ENCODE measurements around the gene KCTD6. TPM values are rescaled to one million over a fixed set of nuclear protein-coding genes. Genes with fewer than 3 reads are reported as not detected.
"Not testable (repeated sequence)": the region's sequence is repeated elsewhere in the genome, so short reads cannot be mapped to it uniquely, and the experiment has no call there.

The KCTD6 gene
- total RNA-seq, 1 donor from 2014 or later = 11.9 TPM

DNA sequence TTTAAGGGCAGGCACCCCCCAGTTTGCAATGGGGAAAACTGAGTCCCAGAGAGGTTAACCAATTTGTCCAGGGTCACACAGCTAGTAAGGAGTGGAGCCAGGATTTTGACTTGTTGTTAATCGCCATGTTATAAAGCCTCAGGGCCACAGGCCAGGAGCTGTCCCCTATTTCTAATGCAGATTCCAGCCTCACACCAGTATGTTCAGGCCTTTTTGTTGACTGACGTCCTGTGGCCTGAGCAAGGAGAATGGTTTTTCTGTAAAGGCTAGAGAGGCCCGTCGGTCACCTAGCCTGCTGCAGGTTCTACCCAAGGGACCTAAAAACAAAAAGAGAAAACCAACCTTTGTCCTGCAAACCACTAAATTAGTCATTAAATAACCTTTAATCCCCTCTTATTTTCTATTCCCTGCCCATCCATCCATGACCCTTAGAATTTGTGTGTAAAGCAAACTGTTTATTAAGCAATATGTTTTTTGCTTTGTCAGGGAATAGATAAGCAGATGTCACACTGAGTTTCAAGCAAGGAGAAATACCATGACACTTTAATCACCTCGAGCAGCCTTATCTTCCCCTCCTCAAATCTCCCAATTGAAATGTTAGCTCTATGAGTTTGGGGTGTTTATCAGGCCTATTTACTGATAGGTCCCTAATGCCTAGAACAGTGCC is 31.0 kb downstream of the KCTD6 start:
- DNase-seq (ENCODE audit: low spot score) = no peak
- peaks cover 8% of the 10 kb centered on the region for H3K4me1 Mint-ChIP-seq (ENCODE audit: unreplicated experiment)
- TF ChIP-seq, protein P1, sequence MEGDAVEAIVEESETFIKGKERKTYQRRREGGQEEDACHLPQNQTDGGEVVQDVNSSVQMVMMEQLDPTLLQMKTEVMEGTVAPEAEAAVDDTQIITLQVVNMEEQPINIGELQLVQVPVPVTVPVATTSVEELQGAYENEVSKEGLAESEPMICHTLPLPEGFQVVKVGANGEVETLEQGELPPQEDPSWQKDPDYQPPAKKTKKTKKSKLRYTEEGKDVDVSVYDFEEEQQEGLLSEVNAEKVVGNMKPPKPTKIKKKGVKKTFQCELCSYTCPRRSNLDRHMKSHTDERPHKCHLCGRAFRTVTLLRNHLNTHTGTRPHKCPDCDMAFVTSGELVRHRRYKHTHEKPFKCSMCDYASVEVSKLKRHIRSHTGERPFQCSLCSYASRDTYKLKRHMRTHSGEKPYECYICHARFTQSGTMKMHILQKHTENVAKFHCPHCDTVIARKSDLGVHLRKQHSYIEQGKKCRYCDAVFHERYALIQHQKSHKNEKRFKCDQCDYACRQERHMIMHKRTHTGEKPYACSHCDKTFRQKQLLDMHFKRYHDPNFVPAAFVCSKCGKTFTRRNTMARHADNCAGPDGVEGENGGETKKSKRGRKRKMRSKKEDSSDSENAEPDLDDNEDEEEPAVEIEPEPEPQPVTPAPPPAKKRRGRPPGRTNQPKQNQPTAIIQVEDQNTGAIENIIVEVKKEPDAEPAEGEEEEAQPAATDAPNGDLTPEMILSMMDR (IDR thresholded peaks at IDR 0.05; ENCODE audit: unreplicated experiment) = no peak
- peaks cover 7% of the 10 kb centered on the region for H3K27me3 Mint-ChIP-seq (ENCODE audit: unreplicated experiment)
- H3K27ac Mint-ChIP-seq (ENCODE audit: unreplicated experiment) = no peak overlapping the region
- H3K4me3 Mint-ChIP-seq (ENCODE audit: unreplicated experiment) = no peak overlapping the region
- no peaks in the 10 kb centered on the region for H3K9me3 Mint-ChIP-seq (ENCODE audit: unreplicated experiment)
- H3K36me3 Mint-ChIP-seq (ENCODE audit: low read depth, unreplicated experiment) = peaks cover 4% of the 10 kb centered on the region

DNA sequence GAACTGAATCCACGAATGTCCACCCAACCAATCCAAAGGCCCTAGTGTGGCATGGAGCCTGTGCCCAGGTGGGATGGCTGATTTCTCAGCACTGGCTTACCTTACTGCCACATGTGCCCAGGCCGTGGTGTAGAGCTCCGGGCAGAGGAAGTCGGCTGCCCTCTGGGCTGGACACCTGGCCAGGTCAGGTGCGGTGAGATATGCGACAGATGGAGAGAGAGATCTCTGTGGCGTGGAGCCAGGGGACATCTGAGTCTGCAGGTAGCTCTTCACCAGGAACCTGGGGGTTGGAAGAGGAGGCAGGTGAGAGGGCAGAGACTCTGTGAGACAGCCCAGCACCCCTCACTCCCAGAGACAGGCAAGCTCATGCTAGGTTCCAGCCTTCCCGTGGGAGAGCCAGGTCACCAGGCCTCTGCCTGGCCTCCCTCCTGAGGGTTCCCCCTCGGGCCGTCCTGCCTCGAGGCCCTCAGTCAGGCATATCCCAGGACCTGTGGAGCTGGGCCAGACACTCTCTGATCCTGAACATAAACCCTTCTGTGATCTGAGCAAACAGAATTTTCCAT is 32.5 kb downstream of the KCTD6 start:
- Mint-ChIP-seq H3K36me3 (ENCODE audit: low read depth, unreplicated experiment) (peaks cover 4% of the 10 kb centered on the region), H3K27ac (ENCODE audit: unreplicated experiment) (no peak overlapping the region), H3K4me1 (ENCODE audit: unreplicated experiment) (peaks cover 15% of the 10 kb centered on the region), H3K9me3 (ENCODE audit: unreplicated experiment) (no peaks in the 10 kb centered on the region), H3K27me3 (ENCODE audit: unreplicated experiment) (peaks cover 4% of the 10 kb centered on the region), H3K4me3 (ENCODE audit: unreplicated experiment) (no peak overlapping the region)
- TF ChIP-seq, protein P1 (IDR thresholded peaks at IDR 0.05; ENCODE audit: unreplicated experiment) = no peak
- no peak for DNase-seq (ENCODE audit: low spot score)

DNA sequence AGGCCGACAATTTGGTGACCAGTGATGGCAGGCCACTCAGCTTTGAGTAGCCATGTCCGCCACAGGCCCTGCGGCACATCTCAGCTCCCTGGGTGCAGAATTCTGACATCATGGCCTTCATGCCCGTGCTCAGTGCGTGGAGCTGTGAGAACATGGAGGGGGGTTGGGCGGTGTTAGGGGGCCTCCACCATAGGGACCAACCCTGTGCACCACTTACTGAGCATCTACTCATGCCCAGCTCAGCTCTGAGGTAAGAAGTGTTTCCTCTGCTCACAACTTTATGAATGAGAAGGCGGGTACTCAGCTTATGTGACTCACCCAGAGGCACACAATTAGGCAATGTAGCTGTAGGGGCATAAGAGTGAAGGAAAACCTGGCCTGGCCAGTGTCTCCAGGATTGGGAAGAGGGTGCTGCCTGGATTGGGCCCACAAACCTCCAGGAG is 34.6 kb downstream of the KCTD6 start:
- Mint-ChIP-seq H3K27ac (ENCODE audit: unreplicated experiment) (no peak overlapping the region), H3K9me3 (ENCODE audit: unreplicated experiment) (no peaks in the 10 kb centered on the region), H3K4me3 (ENCODE audit: unreplicated experiment) (no peak overlapping the region)

DNA sequence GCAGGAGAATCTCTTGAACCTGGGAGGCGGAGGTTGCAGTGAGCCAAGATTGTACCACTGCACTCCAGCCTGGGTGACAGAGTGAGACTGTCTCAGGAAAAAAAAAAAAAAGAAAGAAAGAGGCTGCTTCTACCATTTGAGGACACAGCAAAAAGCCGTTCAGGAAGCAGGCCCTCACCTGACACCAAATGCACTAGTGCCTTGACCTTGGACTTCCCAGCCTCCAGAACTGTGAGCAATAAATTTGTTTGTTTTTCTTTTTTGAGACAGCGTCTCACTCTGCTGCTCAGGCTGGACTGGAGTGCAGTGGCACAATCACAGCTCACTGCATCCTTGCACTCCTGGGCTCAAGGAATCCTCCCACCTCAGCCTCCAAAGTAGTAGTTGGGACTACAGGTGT is 35.5 kb downstream of the KCTD6 start:
- H3K9me3 Mint-ChIP-seq (ENCODE audit: unreplicated experiment); H3K4me3 Mint-ChIP-seq (ENCODE audit: unreplicated experiment); DNase-seq (ENCODE audit: low spot score); H3K4me1 Mint-ChIP-seq (ENCODE audit: unreplicated experiment); H3K36me3 Mint-ChIP-seq (ENCODE audit: low read depth, unreplicated experiment); H3K27me3 Mint-ChIP-seq (ENCODE audit: unreplicated experiment); H3K27ac Mint-ChIP-seq (ENCODE audit: unreplicated experiment): not testable (repeated sequence)

More for the DNA sequence above, 34.6 kb downstream of the KCTD6 start:
- DNase-seq (ENCODE audit: low spot score) = no peak
- H3K4me1 Mint-ChIP-seq (ENCODE audit: unreplicated experiment) = peaks cover 13% of the 10 kb centered on the region
- TF ChIP-seq, protein P1 (IDR thresholded peaks at IDR 0.05; ENCODE audit: unreplicated experiment) = no peak
- peaks cover 2% of the 10 kb centered on the region for H3K27me3 Mint-ChIP-seq (ENCODE audit: unreplicated experiment)
- H3K36me3 Mint-ChIP-seq (ENCODE audit: low read depth, unreplicated experiment) = peaks cover 4% of the 10 kb centered on the region

DNA sequence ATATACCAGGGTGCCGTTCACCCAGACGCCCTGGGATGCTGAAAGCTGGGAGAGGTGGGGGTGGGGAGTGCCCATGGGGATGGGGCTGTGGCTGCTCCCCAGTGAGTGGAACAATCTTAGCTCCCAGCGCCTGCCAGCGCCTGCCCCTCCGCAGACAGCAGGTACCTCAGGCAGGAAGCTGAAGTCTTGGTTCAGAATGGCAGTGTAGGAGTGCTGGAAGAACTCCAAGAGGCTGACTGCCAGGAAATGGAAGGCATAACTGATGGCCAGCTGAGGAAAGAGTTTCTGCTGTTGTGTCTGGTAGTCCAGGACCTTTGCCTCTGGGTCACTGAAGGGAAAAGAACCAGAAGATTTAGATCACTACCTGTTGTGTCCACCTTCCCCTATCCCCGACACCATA is 36.7 kb downstream of the KCTD6 start:
- Mint-ChIP-seq H3K27ac (ENCODE audit: unreplicated experiment) (no peak overlapping the region), H3K27me3 (ENCODE audit: unreplicated experiment) (peaks cover 7% of the 10 kb centered on the region), H3K9me3 (ENCODE audit: unreplicated experiment) (no peaks in the 10 kb centered on the region), H3K4me1 (ENCODE audit: unreplicated experiment) (peaks cover 11% of the 10 kb centered on the region), H3K36me3 (ENCODE audit: low read depth, unreplicated experiment) (peaks cover 4% of the 10 kb centered on the region), H3K4me3 (ENCODE audit: unreplicated experiment) (no peak overlapping the region)
- TF ChIP-seq, protein P1 (IDR thresholded peaks at IDR 0.05; ENCODE audit: unreplicated experiment) = no peak
- no peak for DNase-seq (ENCODE audit: low spot score)

Measured in endothelial cell (in vitro differentiated cells).